Putamen (tissue), 1 donor: ENCODE measurements around the gene DIP2C.

ENCODE experiments used
- DNase-seq: peaks from one replicate; pipeline ENCODE4 v3.0.0-alpha.2; 2016; ENCODE audit warnings: low spot score

The DIP2C gene

GRCh38 chr10:235915-236314 lies 453.6 kb downstream of the DIP2C start:
- DNase-seq = no peak

- no peak for DNase-seq
These were observed 454.6 kb downstream of the DIP2C start for GRCh38 chr10:234708-235406.

GRCh38 chr10:232878-233277 lies 456.6 kb downstream of the DIP2C start:
- DNase-seq = no peak

- no peak for DNase-seq
These were observed 457.4 kb downstream of the DIP2C start for GRCh38 chr10:232061-232460.

- DNase-seq = no peak
These were observed 458.7 kb downstream of the DIP2C start for GRCh38 chr10:230758-231157.

- DNase-seq = peak; percentile 54
These were observed 461.1 kb downstream of the DIP2C start for GRCh38 chr10:228366-228765.

GRCh38 chr10:227014-227413 lies 462.5 kb downstream of the DIP2C start:
- no peak for DNase-seq

- no peak for DNase-seq
These were observed 463.4 kb downstream of the DIP2C start for GRCh38 chr10:226018-226417.

- DNase-seq = no peak
These were observed 464.9 kb downstream of the DIP2C start for GRCh38 chr10:224571-224970.
